NCI-H82 (cell line): ENCODE results near the gene GTF2H4.

Experiments
- DNase-seq: peaks from one replicate; lab custom pipeline; 2025; lab: John Stamatoyannopoulos, UW

GTF2H4 gene

GRCh38 chr6:30882759-30883684, 25.0 kb upstream of the GTF2H4 start:
- peak; percentile 79 for DNase-seq

- peak; percentile 75 for DNase-seq
These were observed 24.1 kb upstream of the GTF2H4 start, which contains the start of gene DDR1 for GRCh38 chr6:30883685-30884520. Gene DDR1 (plus strand): TSS chr6:30884519. CDS start chr6:30888730, 4,211 bp downstream.

GRCh38 chr6:30884521-30885480, 23.2 kb upstream of the GTF2H4 start:
- DNase-seq = peak; percentile 56

GRCh38 chr6:30885481-30885998, 22.5 kb upstream of the GTF2H4 start:
- DNase-seq = no peak

GRCh38 chr6:30885999-30886896, 21.8 kb upstream of the GTF2H4 start:
- peak; percentile 33 for DNase-seq

- no peak for DNase-seq
These were observed 21.1 kb upstream of the GTF2H4 start for GRCh38 chr6:30886897-30887255.

GRCh38 chr6:30887901-30888815, 19.8 kb upstream of the GTF2H4 start:
- DNase-seq = no peak

GRCh38 chr6:30888816-30889495, 19.1 kb upstream of the GTF2H4 start:
- DNase-seq = no peak

- DNase-seq = no peak
These were observed 18.5 kb upstream of the GTF2H4 start for GRCh38 chr6:30889496-30889885.

GRCh38 chr6:30889921-30890645, 17.9 kb upstream of the GTF2H4 start:
- DNase-seq = no peak

GRCh38 chr6:30890646-30891449, 17.2 kb upstream of the GTF2H4 start:
- DNase-seq = no peak

- DNase-seq = no peak
These were observed 16.6 kb upstream of the GTF2H4 start for GRCh38 chr6:30891450-30891723.

GRCh38 chr6:30891816-30892538, 16.0 kb upstream of the GTF2H4 start:
- DNase-seq = no peak

- no peak for DNase-seq
These were observed 14.9 kb upstream of the GTF2H4 start for GRCh38 chr6:30893001-30893591.

GRCh38 chr6:30893666-30894065, 14.3 kb upstream of the GTF2H4 start:
- no peak for DNase-seq

- no peak for DNase-seq
These were observed 13.6 kb upstream of the GTF2H4 start for GRCh38 chr6:30894381-30894780.
